Small intestine (tissue), 7 donors: ENCODE data around the gene GREB1. TPM values are rescaled to one million over a fixed set of nuclear protein-coding genes. Genes with fewer than 3 reads are reported as not detected.
"Not testable (repeated sequence)": the region's sequence is repeated elsewhere in the genome, so short reads cannot be mapped to it uniquely, and the experiment has no call there.

Experiments
- DNase-seq, 2 donors: peaks; one replicate each; pipeline versions ENCODE4 v3.0.0 to v3.0.0-alpha.2; 2013
- FAIRE-seq: peaks from 2 replicates; lab custom pipeline; 2012; peaks lifted over from hg19 to GRCh38; lab: Jason Lieb, UNC
- H3K27ac ChIP-seq, 3 donors: one replicate each; pipeline ENCODE4 v1.5.1; 2013; ENCODE audit warnings: low read length in 2 of 3, mild to moderate bottlenecking in 2 of 3, control low read depth in 1 of 3, inconsistent platforms in 1 of 3, low read depth in 1 of 3, moderate library complexity in 1 of 3
- H3K27me3 ChIP-seq, 3 donors: one replicate each; pipeline ENCODE4 v1.6.1; 2013; ENCODE audit warnings: low read length in 3 of 3, inconsistent platforms in 1 of 3; ENCODE audit not compliant: control insufficient read depth in 3 of 3, insufficient read depth in 3 of 3
- H3K36me3 ChIP-seq, 3 donors: one replicate each; pipeline ENCODE4 v1.6.1; 2013; ENCODE audit warnings: low read length in 3 of 3, inconsistent platforms in 1 of 3, low read depth in 1 of 3, mild to moderate bottlenecking in 1 of 3, moderate library complexity in 1 of 3; ENCODE audit not compliant: control insufficient read depth in 3 of 3, insufficient read depth in 2 of 3
- H3K4me1 ChIP-seq, 3 donors: one replicate each; pipeline ENCODE4 v1.6.1; 2013; ENCODE audit warnings: low read length in 2 of 3, inconsistent platforms in 1 of 3, low read depth in 1 of 3, mild to moderate bottlenecking in 1 of 3, moderate library complexity in 1 of 3; ENCODE audit not compliant: control insufficient read depth in 3 of 3, insufficient read depth in 2 of 3
- H3K4me3 ChIP-seq, 3 donors: one replicate each; pipeline ENCODE4 v1.5.1; 2013; ENCODE audit warnings: low read length in 3 of 3, control low read depth in 1 of 3, inconsistent platforms in 1 of 3, low read depth in 1 of 3, mild to moderate bottlenecking in 1 of 3, moderate library complexity in 1 of 3
- H3K9me3 ChIP-seq, 2 donors: one replicate each; pipeline ENCODE4 v1.6.1; 2013; ENCODE audit warnings: low read depth in 1 of 2, low read length in 1 of 2; ENCODE audit not compliant: control insufficient read depth in 2 of 2, insufficient read depth in 1 of 2
- WGBS, 3 donors: extraction: QIAGEN DNeasy Blood & Tissue Kit; methylation state at CpG; one replicate each; pipeline ENCODE4 v1.1.7; 2013; 5-methylcytosine and 5-hydroxymethylcytosine counted together
- polyA plus RNA-seq, 4 donors: library from polyadenylated mRNA; stranded (reverse) in 3 of 4; unstranded in 1 of 4; fragments of 200-250 nt in 3 of 4; fragments of 120-200 nt in 1 of 4; gene quantifications; one replicate each; pipeline versions ENCODE4 v1.2.1 to v1.2.3, GENCODE V29; 2013
- donor health status: healthy with polysubstance abuse.
- donor health status: control.
- donor health status: control.
- donor health status: Bipolar disorder and iron deficiency.
- donor health status: healthy.

Gene GREB1
- polyA plus RNA-seq, 4 donors: 0.76 to 1.8 (median 1.4) TPM; not detected in 1

GRCh38 chr2:11658208-11659114 lies 124.6 kb downstream of the GREB1 start:
- DNase-seq: no peak

GRCh38 chr2:11659115-11659475 lies 125.2 kb downstream of the GREB1 start:
- H3K27me3 ChIP-seq: peaks cover 0 to 6% (median 0%) of the 10 kb centered on the region in 3 donors

More at GRCh38 chr2:11658208-11659114, 124.6 kb downstream of the GREB1 start:
- H3K36me3 ChIP-seq: no peaks in the 10 kb centered on the region
- no peak for FAIRE-seq
- no peak overlapping the region for H3K27ac ChIP-seq
- H3K4me3 ChIP-seq: no peak overlapping the region
- WGBS, 3 donors: 79 to 81% (median 79%) methylated on average over 19 of the region's 19 CpGs
- no peaks in the 10 kb centered on the region for H3K4me1 ChIP-seq
- peaks cover 0 to 4% of the 10 kb centered on the region in 2 donors for H3K9me3 ChIP-seq
- H3K27me3 ChIP-seq: peaks cover 0 to 6% (median 0%) of the 10 kb centered on the region in 3 donors

DNA sequence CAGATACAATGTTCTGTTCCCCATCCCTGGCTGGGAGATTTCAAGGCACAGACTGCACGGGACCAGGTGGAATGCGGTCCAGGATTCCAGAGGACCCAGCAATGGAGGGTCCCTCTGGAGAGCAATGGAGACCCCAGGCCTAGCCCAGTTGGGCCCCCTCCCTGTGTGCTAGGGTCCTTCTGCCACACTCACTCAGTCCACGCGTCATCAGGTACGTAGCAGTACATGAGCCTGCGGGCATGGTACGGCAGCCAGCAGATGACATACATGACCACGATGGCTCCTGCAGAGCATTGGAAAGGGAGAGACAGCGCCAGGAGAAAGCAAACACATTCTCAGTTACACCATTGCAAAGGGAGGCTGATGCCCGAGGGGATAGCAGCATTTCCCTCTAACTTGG lies 126.0 kb downstream of the GREB1 start:
- no peak for FAIRE-seq
- no peak for DNase-seq
- peaks cover 0 to 6% (median 0%) of the 10 kb centered on the region in 3 donors for H3K27me3 ChIP-seq
- H3K36me3 ChIP-seq: no peaks in the 10 kb centered on the region
- no peak overlapping the region for H3K4me3 ChIP-seq
- WGBS, 3 donors: 84 to 91% (median 88%) methylated on average over 10 of the region's 10 CpGs
- peaks cover 0 to 4% of the 10 kb centered on the region in 2 donors for H3K9me3 ChIP-seq
- H3K27ac ChIP-seq: no peak overlapping the region
- H3K4me1 ChIP-seq: no peaks in the 10 kb centered on the region

More at GRCh38 chr2:11659115-11659475, 125.2 kb downstream of the GREB1 start:
- no peaks in the 10 kb centered on the region for H3K4me1 ChIP-seq
- peaks cover 0 to 4% of the 10 kb centered on the region in 2 donors for H3K9me3 ChIP-seq
- WGBS, 3 donors: 67 to 84% (median 77%) methylated on average over 11 of the region's 11 CpGs
- no peak for FAIRE-seq
- DNase-seq: no peak
- H3K27ac ChIP-seq: no peak overlapping the region
- no peaks in the 10 kb centered on the region for H3K36me3 ChIP-seq
- H3K4me3 ChIP-seq: no peak overlapping the region

- 80 to 86% (median 81%) methylated on average over 2 of the region's 2 CpGs for WGBS, 3 donors
- not testable (repeated sequence) for FAIRE-seq, H3K27me3 ChIP-seq
Observed at GRCh38 chr2:11660396-11660795, 126.6 kb downstream of the GREB1 start.

GRCh38 chr2:11661891-11662435 lies 128.1 kb downstream of the GREB1 start:
- DNase-seq: no peak
- 87 to 91% (median 89%) methylated on average over 18 of the region's 18 CpGs for WGBS, 3 donors
- Histone ChIP-seq H3K4me3 (no peak overlapping the region), H3K27me3 (peaks cover 0 to 6% (median 0%) of the 10 kb centered on the region in 3 donors), H3K9me3 (peaks cover 0 to 4% of the 10 kb centered on the region in 2 donors), H3K4me1 (no peaks in the 10 kb centered on the region), H3K36me3 (no peaks in the 10 kb centered on the region), H3K27ac (no peak overlapping the region)
- no peak for FAIRE-seq

More at GRCh38 chr2:11660396-11660795, 126.6 kb downstream of the GREB1 start:
- H3K4me1 ChIP-seq, H3K27ac ChIP-seq, H3K4me3 ChIP-seq, DNase-seq, H3K9me3 ChIP-seq, H3K36me3 ChIP-seq: not testable (repeated sequence)

DNA sequence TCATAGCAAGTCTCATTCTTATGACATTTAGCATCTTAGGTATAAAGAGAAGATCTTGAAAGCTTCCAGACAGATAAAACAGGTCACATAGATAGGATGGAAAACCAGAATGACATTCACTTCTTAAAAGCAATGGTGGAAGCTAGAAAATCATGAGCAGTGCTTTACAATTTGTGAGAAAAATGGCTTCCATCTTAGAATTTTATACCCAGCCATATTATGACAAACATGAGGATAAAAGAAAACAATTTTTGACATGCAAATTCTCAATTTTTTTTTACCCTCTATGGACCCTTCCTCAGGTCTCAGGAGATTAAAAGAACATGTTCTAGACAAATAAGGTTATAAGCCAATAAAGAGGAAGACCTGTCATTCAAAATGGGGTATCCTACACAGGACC lies 129.0 kb downstream of the GREB1 start:
- FAIRE-seq (no peak), DNase-seq (no peak)
- Histone ChIP-seq H3K36me3 (no peaks in the 10 kb centered on the region), H3K4me3 (no peak overlapping the region), H3K27me3 (peaks cover 0 to 6% (median 0%) of the 10 kb centered on the region in 3 donors), H3K9me3 (peaks cover 0 to 4% of the 10 kb centered on the region in 2 donors), H3K4me1 (no peaks in the 10 kb centered on the region), H3K27ac (no peak overlapping the region)

DNA sequence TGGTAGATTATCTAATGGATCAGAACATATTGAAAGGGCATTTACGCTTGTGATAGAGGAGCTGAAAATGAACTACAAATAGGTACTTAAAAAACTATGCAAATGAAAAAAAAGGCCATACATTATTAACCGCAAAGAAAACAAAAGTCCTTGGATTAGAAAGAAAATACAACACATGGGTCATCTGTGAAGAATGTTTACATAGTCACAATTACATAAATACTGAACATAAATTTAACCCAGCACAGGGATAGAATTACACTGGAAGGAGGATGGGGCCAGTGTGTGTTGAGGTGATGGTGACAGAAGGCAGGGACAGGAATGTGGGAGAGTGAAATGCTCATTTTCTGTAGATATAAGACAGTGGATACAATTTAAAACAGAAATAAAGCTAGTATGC lies 129.6 kb downstream of the GREB1 start:
- FAIRE-seq (no peak), DNase-seq (no peak)
- H3K4me1 ChIP-seq: no peaks in the 10 kb centered on the region
- no peak overlapping the region for H3K4me3 ChIP-seq
- peaks cover 0 to 6% (median under 1%) of the 10 kb centered on the region in 3 donors for H3K27me3 ChIP-seq
- H3K36me3 ChIP-seq: no peaks in the 10 kb centered on the region
- 65 to 89% (median 86%) methylated on average over 2 of the region's 2 CpGs for WGBS, 3 donors
- peaks cover 0 to 4% of the 10 kb centered on the region in 2 donors for H3K9me3 ChIP-seq
- H3K27ac ChIP-seq: no peak overlapping the region

DNA sequence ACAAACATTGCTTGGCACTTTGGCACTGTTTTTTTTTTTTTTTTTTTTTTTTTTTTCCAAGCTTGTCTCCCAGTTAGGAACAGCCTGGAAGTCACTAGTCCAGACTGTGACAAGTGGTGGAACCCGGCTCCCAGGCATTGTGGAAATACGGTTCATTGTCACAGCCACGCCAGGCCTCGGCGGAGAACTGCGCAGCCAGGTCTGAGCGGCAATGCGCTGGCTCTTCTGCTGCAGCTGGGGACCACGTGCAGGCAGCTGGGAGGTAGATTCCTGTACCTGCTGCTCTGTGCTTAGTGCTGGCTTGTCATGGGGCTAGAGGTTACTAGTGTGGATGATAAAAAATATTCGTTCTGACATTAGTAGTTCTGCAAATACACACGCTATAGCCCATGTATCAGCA lies 131.2 kb downstream of the GREB1 start:
- no peaks in the 10 kb centered on the region for H3K36me3 ChIP-seq
- peaks cover 0 to 4% of the 10 kb centered on the region in 2 donors for H3K9me3 ChIP-seq
- DNase-seq: no peak
- no peak overlapping the region for H3K27ac ChIP-seq
- H3K27me3 ChIP-seq: peaks cover 0 to 11% (median 0%) of the 10 kb centered on the region in 3 donors
- WGBS, 3 donors: 85 to 89% (median 88%) methylated on average over 11 of the region's 11 CpGs
- H3K4me1 ChIP-seq: no peaks in the 10 kb centered on the region
- H3K4me3 ChIP-seq: no peak overlapping the region
- no peak for FAIRE-seq
